IPS-20b (cell line): Measurements from ENCODE around the gene PLA2G4E.

Experiments
- H3K27ac ChIP-seq: one replicate; pipeline ENCODE4 v1.5.1; 2013; ENCODE audit warnings: low read length
- H3K27me3 ChIP-seq: 2 replicates; pipeline ENCODE4 v1.6.1; 2013; ENCODE audit warnings: mild to moderate bottlenecking, low read length, inconsistent platforms; ENCODE audit not compliant: insufficient read depth
- H3K36me3 ChIP-seq: 2 replicates; pipeline ENCODE4 v1.6.1; 2013; ENCODE audit warnings: low read depth, mild to moderate bottlenecking, inconsistent platforms, low read length, moderate library complexity; ENCODE audit not compliant: insufficient read depth
- H3K4me1 ChIP-seq: 2 replicates; pipeline ENCODE4 v1.6.1; 2013; ENCODE audit warnings: mild to moderate bottlenecking, control low read depth, inconsistent platforms, low read length, moderate library complexity; ENCODE audit not compliant: insufficient read depth
- H3K4me3 ChIP-seq: 2 replicates; pipeline ENCODE4 v1.5.1; 2013; ENCODE audit warnings: mild to moderate bottlenecking, low read length, inconsistent platforms
- H3K9ac ChIP-seq: 2 replicates; pipeline ENCODE4 v1.6.1; 2013; ENCODE audit warnings: low read depth, mild to moderate bottlenecking, inconsistent platforms, low read length, moderate library complexity
- H3K9me3 ChIP-seq: 2 replicates; pipeline ENCODE4 v1.6.1; 2013; ENCODE audit warnings: mild to moderate bottlenecking, low read depth, low read length, inconsistent platforms; ENCODE audit not compliant: insufficient read depth

Gene PLA2G4E

DNA sequence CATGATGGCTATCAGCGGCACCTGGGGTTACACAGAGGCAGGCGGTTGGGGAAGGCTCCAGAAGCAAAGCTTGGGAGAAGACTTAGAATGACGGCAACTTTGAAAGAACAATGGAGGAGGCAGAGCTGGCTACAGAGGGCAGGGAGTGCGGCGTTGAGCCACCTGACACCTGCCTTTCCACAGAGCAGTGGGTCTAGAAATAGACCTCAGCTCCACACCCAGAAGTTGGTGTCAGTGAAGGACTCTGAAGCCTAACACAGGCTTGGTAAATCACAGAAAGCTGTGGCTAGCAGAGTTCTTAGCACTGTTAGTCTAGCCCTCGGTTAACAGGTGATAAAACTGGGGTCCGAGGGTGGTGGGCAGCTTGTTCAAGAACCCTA lies 25.4 kb downstream of the PLA2G4E start:
- H3K9ac ChIP-seq = no peak overlapping the region
- no peak overlapping the region for H3K27ac ChIP-seq
- H3K4me1 ChIP-seq = no peaks in the 10 kb centered on the region
- H3K9me3 ChIP-seq = no peaks in the 10 kb centered on the region
- H3K27me3 ChIP-seq = no peaks in the 10 kb centered on the region
- H3K4me3 ChIP-seq = no peak overlapping the region
- H3K36me3 ChIP-seq = no peaks in the 10 kb centered on the region

DNA sequence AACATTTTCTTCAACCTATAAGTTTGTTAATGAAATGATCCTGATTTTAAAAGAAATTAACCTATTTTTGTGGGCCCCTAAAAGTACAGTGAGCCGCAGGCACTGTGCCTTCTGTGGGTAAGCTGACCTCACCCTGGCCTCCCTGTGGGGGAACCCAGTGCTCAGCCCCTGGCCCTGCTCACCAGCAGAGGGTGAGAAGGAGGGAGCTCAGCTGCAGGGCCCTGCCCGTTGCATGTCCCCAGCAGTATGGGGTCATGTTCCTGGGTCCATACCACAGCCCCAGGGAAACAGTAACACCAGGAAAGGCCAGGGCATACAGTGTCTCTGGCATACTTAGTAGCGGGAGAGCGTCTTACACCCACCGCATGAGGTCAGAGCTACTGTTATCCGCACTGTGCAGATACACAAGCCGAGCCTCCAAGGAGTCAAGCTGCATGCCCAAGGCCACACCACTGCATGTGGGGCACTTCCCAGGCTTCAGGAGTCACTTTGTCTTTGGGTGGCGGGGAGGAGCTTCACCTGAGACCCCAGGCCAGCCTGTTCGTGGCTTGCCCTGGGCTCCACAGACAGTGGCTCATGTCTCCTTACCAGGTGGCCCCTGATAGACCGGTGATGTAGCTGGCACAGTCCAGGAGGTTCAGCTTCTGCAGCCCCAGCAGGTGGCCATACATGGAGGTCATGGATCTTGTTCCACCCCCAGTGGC lies 25.9 kb downstream of the PLA2G4E start:
- no peaks in the 10 kb centered on the region for H3K27me3 ChIP-seq
- H3K4me3 ChIP-seq = no peak overlapping the region
- no peak overlapping the region for H3K9ac ChIP-seq
- peaks cover under 1% of the 10 kb centered on the region; the same call in 1 of the 2 replicates for H3K4me1 ChIP-seq
- H3K9me3 ChIP-seq = no peaks in the 10 kb centered on the region
- no peaks in the 10 kb centered on the region for H3K36me3 ChIP-seq
- H3K27ac ChIP-seq = no peak overlapping the region

DNA sequence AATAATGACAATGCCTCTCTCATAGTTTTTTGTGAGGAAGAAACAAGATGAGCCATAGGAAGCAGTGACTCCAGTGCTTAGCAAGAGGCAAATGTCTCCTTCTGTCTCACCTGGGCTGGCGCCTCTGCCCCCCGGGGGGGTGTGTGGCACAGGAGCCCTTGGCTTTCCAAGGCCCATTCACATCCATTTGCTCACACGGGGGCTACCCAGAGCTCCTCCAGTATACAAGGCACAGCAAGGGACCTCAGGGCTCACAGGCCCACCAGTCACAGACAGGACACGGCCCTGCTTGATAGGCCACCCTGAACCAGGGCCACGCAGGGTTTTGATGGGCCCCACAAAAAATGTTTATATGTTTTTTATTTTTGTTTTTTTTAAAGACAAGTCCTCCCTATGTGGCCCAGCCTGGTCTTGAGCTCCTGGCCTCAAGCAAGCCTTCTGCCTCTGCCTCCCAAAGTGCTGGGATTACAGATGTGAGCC lies 26.6 kb downstream of the PLA2G4E start:
- H3K36me3 ChIP-seq = no peaks in the 10 kb centered on the region
- no peaks in the 10 kb centered on the region for H3K27me3 ChIP-seq
- H3K9me3 ChIP-seq = no peaks in the 10 kb centered on the region
- peaks cover 3% of the 10 kb centered on the region; the same call in 1 of the 2 replicates for H3K4me1 ChIP-seq
- no peak overlapping the region for H3K27ac ChIP-seq
- no peak overlapping the region for H3K4me3 ChIP-seq
- H3K9ac ChIP-seq = no peak overlapping the region

DNA sequence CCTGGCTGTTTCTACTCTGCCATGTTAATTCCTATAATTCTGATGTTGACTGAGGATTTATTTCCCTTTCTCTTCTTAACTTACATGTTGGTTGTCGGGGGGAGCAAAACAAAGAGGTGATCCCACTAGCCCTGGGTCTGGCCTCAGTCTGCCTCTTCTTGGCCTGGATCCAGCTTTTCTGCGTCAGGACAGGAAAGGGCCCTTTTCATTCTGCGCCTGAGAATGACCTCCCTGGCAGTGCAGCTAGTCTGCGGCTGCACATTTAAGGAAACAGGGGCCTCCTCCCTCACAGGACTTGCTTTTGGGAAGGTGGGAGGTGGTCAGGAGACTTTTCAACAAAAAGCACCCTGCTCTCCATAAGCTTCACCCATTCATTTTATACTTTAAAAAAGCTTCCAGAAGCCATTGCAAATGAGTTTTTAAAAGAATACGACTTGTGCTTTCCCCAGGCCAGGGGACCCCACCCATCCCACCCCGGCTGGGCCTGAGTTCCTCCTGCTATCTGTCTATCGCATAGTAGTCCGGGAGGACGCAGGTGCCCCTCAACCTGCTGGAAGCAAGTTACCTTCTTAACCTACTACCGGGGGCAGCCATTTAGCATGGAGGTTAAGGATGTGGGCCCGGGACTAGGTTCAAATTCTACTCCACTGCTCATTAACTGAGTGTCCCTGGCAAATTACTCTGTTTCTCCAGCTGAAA lies 27.2 kb downstream of the PLA2G4E start:
- Histone ChIP-seq H3K27me3 (no peaks in the 10 kb centered on the region), H3K4me3 (no peak overlapping the region), H3K9me3 (no peaks in the 10 kb centered on the region), H3K4me1 (peaks cover 3% of the 10 kb centered on the region; the same call in 1 of the 2 replicates), H3K36me3 (no peaks in the 10 kb centered on the region), H3K9ac (no peak overlapping the region), H3K27ac (no peak overlapping the region)

DNA sequence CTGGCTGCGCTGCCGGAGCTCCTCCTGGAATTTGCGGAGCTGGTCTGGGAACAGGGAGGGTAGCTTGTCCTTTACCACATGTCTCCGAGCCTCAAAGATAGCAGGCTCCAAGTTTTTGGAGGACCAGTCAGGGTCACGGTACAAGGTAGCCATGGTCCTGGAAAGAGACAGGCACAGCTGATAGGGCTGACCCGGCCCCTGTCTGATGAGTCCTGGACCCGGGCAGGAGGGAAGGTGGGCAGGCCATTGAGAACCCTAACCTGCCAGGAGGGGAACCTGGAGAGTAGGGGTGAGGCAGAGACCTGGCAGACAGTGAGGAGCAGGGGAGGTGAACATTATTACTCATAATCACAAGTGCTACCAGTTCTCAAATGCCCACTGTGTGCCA lies 28.0 kb downstream of the PLA2G4E start:
- no peak overlapping the region for H3K4me3 ChIP-seq
- no peak overlapping the region for H3K27ac ChIP-seq
- no peak overlapping the region for H3K9ac ChIP-seq
- H3K27me3 ChIP-seq = no peaks in the 10 kb centered on the region
- no peaks in the 10 kb centered on the region for H3K9me3 ChIP-seq
- H3K36me3 ChIP-seq = no peaks in the 10 kb centered on the region
- peaks cover 3% of the 10 kb centered on the region; the same call in 1 of the 2 replicates for H3K4me1 ChIP-seq

DNA sequence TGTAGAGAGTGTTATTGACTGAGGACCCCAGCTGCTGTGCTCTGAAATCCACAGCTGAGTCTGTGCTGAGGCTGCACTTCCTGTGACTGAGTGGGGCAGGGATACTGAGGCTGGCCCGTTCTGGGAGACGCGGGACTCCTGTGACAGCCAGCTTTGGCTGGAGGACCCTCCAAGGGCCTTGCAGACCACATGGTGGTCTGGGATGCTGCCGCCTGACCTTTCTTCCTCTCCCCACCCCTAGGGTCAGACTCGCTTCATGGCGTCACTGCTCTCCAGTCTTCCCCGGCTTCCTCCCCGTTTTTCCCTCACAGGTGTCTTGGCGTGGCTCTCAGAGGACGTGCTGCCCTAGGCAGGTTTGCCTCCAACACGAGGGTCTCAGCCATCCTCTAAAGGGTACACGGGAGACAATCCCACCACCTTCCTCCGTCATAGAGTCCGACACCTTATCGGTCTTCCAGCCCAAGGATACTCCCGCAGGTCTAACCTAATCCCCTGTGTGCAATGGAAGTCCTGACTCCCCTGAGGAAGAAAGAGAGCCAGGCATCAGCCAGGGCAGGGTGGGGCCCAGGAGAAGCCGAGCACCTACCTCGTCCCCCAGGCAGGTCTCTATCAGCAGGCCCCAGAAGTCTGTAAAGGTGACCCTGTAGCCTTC lies 28.6 kb downstream of the PLA2G4E start:
- Histone ChIP-seq H3K9me3 (no peaks in the 10 kb centered on the region), H3K9ac (no peak overlapping the region), H3K27ac (no peak overlapping the region), H3K27me3 (no peaks in the 10 kb centered on the region), H3K4me1 (peaks cover 3% of the 10 kb centered on the region; the same call in 1 of the 2 replicates), H3K36me3 (no peaks in the 10 kb centered on the region), H3K4me3 (no peak overlapping the region)

DNA sequence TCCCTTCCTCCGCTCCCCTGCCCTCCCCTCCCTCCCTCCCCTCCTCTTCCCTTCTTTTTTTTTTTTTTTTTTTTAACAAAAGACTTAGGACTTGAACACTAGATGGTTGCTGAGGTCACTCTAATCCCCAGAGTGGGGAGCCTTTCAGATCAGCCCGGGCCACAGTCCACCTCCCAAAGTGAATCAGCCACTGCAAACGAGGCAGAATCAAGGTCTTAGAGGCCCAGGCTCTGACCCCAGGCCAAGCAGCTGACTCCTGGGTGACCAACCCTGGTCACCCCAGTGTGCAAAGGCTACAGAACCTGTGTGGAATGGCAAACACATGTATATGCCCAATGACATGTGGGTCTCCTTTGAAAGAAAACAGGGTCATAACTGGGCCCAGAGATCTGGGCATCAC lies 30.2 kb downstream of the PLA2G4E start:
- H3K27me3 ChIP-seq = no peaks in the 10 kb centered on the region
- no peaks in the 10 kb centered on the region for H3K9me3 ChIP-seq
- H3K4me1 ChIP-seq = peaks cover 3% of the 10 kb centered on the region; the same call in 1 of the 2 replicates
- H3K9ac ChIP-seq = no peak overlapping the region
- no peak overlapping the region for H3K27ac ChIP-seq
- H3K4me3 ChIP-seq = no peak overlapping the region
- no peaks in the 10 kb centered on the region for H3K36me3 ChIP-seq

DNA sequence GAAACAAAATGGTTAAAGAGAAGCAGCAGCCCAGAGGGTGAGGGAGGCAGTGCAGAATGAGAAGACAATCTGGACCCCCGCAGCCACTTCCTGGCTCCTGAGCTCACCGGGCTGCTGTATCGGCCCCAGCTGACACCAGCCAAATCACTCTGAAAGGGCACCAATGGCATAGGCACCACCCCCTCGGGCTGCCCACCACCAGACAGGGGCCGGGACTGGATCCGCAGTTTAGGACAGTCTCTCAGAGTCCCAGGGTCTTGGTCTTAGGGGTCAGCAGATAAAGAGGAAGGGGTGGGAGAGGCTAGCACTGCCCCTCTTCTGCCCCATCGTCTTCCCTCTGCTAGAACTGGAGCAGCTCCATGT lies 30.6 kb downstream of the PLA2G4E start:
- Histone ChIP-seq H3K4me1 (peaks cover 3% of the 10 kb centered on the region; the same call in 1 of the 2 replicates), H3K4me3 (no peak overlapping the region), H3K27ac (no peak overlapping the region), H3K36me3 (no peaks in the 10 kb centered on the region), H3K27me3 (no peaks in the 10 kb centered on the region), H3K9me3 (no peaks in the 10 kb centered on the region), H3K9ac (no peak overlapping the region)

DNA sequence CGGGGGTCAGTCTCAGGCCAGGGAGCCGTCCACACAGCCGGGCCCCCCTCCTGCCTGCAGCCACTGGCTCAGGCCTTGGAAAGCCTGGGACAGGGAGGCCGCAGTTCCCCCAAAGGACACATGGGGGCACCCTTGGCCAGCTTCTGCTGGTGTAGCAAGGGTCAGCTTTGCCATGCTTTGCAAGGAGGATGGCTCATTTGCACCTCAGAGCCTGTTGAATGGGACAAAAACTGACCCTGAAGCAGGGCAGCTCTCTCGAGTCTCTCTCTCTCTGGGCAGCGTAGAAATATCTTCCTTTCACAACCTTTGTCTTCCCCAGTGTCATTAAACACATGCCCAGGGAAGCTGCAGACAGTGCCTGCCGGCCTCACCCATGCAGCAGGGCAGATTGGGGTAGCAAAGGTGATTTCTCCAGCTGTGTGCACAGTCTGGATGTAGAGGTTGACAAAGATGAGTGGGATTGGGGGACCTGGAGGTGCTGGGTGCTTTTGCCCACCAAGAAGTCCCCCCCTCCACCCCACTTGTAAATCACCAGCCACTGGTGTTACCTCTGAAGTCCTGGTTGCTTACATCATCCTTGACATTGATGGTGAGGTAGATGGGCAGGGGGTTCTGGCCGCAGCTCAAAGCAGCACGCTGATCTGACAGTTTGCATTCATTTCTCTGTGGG lies 31.1 kb downstream of the PLA2G4E start:
- no peak overlapping the region for H3K9ac ChIP-seq
- no peaks in the 10 kb centered on the region for H3K36me3 ChIP-seq
- H3K4me3 ChIP-seq = no peak overlapping the region

DNA sequence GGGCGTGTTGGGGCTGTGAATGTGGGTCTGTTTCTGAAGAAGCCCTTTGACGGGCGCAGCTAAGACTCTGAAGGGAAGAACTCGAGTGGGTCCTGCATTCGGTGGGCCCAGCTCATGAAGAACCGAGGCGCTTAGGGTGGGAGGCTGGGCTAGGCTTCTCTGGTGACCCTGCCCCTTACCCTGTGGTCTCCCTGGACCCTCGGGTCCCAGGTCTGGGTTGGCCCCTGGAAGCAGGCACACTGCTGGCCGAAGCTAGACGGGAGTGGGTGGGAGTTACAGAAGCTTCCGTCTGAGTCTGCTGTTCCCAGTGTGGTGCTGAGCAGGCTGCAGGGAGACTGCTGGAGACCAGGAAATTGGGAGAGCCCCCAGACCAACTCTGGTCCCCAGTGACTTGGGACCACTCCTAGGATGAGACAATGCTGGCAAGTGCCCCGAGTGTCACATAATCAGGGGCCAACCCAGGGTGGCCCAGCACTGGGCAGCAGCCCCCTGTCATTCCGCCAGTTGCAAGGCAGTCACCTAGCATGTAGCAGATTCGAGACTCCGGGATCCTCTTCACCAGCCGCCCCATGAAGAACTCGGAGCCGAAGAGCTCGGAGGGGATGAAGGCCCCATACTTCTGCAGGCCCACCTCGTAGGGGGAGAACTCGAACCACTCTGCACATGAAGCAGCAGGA lies 31.8 kb downstream of the PLA2G4E start:
- Histone ChIP-seq H3K4me1 (peaks cover 3% of the 10 kb centered on the region; the same call in 1 of the 2 replicates), H3K4me3 (no peak overlapping the region), H3K27ac (no peak overlapping the region), H3K9ac (no peak overlapping the region), H3K9me3 (no peaks in the 10 kb centered on the region), H3K27me3 (no peaks in the 10 kb centered on the region), H3K36me3 (no peaks in the 10 kb centered on the region)

More for the DNA sequence above, 31.1 kb downstream of the PLA2G4E start:
- no peaks in the 10 kb centered on the region for H3K9me3 ChIP-seq
- H3K27me3 ChIP-seq = no peaks in the 10 kb centered on the region
- H3K4me1 ChIP-seq = peaks cover 3% of the 10 kb centered on the region; the same call in 1 of the 2 replicates
- no peak overlapping the region for H3K27ac ChIP-seq

DNA sequence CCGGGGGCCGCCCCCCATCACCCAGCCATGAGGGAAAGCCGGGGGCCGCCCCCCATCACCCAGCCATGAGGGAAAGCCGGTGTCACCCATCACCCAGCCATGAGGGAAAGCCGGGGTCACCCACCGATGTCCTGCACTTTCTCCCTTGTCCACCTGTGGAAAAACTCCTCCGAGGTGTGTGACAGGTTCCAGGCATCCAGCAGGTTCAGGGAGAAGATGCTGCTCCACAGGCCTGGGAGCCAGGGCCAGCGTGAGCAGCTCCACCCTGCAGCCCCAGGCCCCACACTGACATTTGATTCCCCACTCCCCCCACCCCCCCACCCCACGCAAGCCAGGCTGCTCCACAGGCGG lies 32.9 kb downstream of the PLA2G4E start:
- Histone ChIP-seq H3K4me3 (no peak overlapping the region), H3K27ac (no peak overlapping the region), H3K27me3 (no peaks in the 10 kb centered on the region), H3K9me3 (no peaks in the 10 kb centered on the region), H3K4me1 (peaks cover 3% of the 10 kb centered on the region; the same call in 1 of the 2 replicates), H3K9ac (no peak overlapping the region), H3K36me3 (no peaks in the 10 kb centered on the region)
